ENCODE results near the gene NUDC.
"Not testable (repeated sequence)": the region's sequence is repeated elsewhere in the genome, so short reads cannot be mapped to it uniquely, and the experiment has no call there.

Gene NUDC

DNA sequence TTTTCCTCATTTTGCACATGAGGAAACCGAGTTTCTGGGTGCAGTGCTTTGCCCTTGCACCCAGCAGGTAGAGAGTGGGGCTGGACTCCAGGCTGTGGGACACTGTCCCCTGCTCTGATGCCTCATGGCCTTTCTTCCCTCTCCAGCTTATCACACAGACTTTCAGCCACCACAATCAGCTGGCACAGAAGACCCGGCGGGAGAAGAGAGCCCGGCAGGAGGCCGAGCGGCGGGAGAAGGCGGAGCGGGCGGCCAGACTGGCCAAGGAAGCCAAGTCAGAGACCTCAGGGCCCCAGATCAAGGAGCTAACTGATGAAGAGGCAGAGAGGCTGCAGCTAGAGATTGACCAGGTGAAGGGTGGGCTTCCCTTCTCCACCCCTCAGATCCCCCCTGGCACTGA lies 19.8 kb downstream of the NUDC start:
- TF ChIP-seq CTCF (IDR thresholded peaks at IDR 0.05; ENCODE audit: low read length, missing control alignments): no peak
- DNase-seq (ENCODE audit: low read depth): no peak
- H3K4me3 ChIP-seq (replicated peaks; ENCODE audit: low read depth, low read length): no peak overlapping the region

GRCh38 chr1:26942656-26943055 lies 21.1 kb downstream of the NUDC start:
- H3K4me3 ChIP-seq (replicated peaks; ENCODE audit: low read depth, low read length): no peak overlapping the region
- TF ChIP-seq CTCF (IDR thresholded peaks at IDR 0.05; ENCODE audit: low read length, missing control alignments): no peak
- no peak for DNase-seq (ENCODE audit: low read depth)

DNA sequence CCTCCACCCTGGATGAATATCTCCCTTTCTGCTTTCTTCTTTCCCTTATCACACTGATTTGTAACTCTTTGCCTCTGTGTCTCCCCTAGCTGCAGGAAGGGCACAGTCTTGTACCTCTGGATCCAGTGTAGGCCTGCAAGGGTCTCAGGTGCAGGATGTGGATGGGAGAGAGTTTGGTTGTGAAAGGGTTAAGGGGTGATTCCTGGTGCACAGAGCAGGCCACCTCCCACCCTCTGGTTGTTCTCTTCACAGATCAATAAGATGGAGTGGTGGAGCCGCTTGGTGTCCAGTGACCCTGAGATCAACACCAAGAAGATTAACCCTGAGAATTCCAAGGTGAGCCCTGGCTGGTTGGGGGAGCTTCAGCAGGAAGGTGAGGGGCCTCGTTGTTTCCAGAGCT lies 23.6 kb downstream of the NUDC start:
- H3K4me3 ChIP-seq (replicated peaks; ENCODE audit: low read depth, low read length): no peak overlapping the region
- no peak for DNase-seq (ENCODE audit: low read depth)
- TF ChIP-seq CTCF (IDR thresholded peaks at IDR 0.05; ENCODE audit: low read length, missing control alignments): no peak

DNA sequence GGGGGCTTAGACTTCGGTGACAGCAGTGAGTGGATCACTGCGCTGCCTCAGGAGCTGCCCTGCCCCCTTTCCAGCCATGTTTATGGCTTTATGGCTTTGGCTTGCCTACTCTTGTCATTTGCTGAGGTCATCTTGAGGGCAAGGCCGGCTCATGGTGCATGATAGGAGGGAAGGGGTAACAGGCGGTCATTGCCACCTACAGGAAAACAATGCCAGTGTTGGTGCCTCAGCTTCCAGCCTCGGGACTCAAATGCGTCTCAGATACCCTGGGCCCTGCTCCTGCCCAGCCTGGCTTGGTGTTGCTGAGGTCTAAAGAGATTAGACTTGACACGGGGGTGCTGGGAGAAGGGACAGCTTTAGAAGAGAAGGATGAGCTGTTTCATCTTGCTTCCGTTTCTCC lies 24.2 kb downstream of the NUDC start:
- H3K4me3 ChIP-seq (replicated peaks; ENCODE audit: low read depth, low read length): no peak overlapping the region
- DNase-seq (ENCODE audit: low read depth): no peak
- no peak for TF ChIP-seq CTCF (IDR thresholded peaks at IDR 0.05; ENCODE audit: low read length, missing control alignments)

GRCh38 chr1:26946270-26946669 lies 24.7 kb downstream of the NUDC start:
- DNase-seq (ENCODE audit: low read depth): no peak
- H3K4me3 ChIP-seq (replicated peaks; ENCODE audit: low read depth, low read length): no peak overlapping the region
- TF ChIP-seq CTCF (IDR thresholded peaks at IDR 0.05; ENCODE audit: low read length, missing control alignments): no peak

DNA sequence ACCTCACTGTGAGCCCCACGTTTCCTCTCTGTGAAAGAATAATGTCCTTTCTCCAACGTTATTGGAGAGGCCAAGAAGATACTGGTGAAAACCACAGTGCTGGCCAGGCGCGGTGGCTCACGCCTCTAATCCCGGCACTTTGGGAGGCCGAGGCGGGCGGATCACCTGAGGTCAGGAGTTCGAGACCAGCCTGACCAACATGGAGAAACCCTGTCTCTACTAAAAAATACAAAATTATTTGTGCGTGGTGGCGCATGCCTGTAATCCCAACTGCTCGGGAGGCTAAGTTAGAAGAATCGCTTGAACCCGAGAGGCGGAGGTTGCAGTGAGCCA lies 27.1 kb downstream of the NUDC start:
- DNase-seq (ENCODE audit: low read depth); H3K4me3 ChIP-seq (replicated peaks; ENCODE audit: low read depth, low read length): not testable (repeated sequence)

DNA sequence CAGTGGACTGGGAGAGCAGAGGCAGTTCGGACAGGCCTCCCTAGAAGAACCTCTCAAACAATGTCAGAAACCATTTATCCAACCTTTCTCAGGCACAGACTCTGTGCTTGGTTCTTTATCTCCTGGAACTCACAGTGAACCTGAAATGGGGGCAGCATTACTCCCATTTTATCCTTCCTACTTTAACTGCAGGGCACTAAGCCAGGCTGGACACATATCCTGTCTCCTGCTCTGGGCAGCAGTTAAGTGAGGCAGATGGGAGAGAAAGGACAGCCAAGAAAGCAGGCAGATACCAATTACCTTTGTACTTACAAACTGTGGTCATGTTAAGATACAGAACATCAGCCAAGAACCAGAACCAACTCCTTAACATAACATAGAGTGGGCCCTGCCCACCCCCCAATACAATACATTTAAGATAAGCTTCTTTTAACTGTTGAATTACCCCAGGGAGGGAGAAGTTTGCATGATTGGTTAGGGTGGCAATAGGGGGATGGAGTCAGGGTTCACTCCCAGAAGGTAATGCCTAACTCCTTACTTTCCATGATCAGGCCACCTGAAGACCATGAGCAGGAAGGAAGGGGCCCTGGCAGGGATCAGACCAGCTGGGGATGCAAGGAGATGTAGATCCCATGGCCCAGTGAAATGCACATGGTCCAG lies 27.9 kb downstream of the NUDC start:
- H3K4me3 ChIP-seq (replicated peaks; ENCODE audit: low read depth, low read length): no peak overlapping the region
- peak; percentile 23 for DNase-seq (ENCODE audit: low read depth)
- no peak for TF ChIP-seq CTCF (IDR thresholded peaks at IDR 0.05; ENCODE audit: low read length, missing control alignments)

Measured in fibroblast of pulmonary artery (primary cell).